Astrocyte of the spinal cord (primary cell): Measurements from ENCODE around the gene CDC25A.

Source experiments
- DNase-seq: peaks from one replicate; pipeline ENCODE4 v3.0.0; 2011; ENCODE audit warnings: low read depth, low spot score
- H3K4me3 ChIP-seq: 2 replicates; pipeline ENCODE4 v1.5.1; 2011; ENCODE audit warnings: low read depth, mild to moderate bottlenecking, low read length, moderate library complexity
- in situ Hi-C: cut with HindIII; loops from 2 replicates; pipeline ENCODE4 v1.10.0; 2017; ENCODE audit warnings: low sequenced_read_pairs
- TF ChIP-seq, protein P1 (sequence below): IDR thresholded peaks from 2 replicates; pipeline ENCODE4 v1.5.1; 2012; ENCODE audit warnings: low read depth, mild to moderate bottlenecking, low read length, inconsistent platforms

Gene CDC25A

DNA sequence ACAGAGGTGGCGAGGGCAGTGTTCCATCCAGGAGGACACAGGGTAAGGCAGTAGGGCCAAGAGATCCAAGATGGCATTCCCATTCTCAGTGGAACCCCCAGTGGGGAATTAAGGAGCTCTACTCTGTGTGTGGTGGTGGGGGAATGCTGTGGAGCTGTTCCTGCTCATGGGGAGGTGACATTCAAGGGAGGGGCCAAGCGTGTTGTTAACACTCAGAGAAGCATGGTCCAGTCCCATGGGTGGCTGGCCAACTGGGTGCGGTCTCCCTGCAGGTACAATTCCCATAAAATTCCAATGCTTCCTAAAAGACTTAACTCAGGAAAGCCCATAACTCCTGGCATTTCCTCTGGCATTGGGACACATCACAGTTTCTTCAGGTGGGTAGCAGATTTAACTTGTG lies 37.4 kb upstream of the CDC25A start:
- H3K4me3 ChIP-seq, result no peak overlapping the region
- TF ChIP-seq, protein P1, sequence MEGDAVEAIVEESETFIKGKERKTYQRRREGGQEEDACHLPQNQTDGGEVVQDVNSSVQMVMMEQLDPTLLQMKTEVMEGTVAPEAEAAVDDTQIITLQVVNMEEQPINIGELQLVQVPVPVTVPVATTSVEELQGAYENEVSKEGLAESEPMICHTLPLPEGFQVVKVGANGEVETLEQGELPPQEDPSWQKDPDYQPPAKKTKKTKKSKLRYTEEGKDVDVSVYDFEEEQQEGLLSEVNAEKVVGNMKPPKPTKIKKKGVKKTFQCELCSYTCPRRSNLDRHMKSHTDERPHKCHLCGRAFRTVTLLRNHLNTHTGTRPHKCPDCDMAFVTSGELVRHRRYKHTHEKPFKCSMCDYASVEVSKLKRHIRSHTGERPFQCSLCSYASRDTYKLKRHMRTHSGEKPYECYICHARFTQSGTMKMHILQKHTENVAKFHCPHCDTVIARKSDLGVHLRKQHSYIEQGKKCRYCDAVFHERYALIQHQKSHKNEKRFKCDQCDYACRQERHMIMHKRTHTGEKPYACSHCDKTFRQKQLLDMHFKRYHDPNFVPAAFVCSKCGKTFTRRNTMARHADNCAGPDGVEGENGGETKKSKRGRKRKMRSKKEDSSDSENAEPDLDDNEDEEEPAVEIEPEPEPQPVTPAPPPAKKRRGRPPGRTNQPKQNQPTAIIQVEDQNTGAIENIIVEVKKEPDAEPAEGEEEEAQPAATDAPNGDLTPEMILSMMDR, result no peak
- no peak for DNase-seq
- in situ Hi-C loops, result no loop called here

DNA sequence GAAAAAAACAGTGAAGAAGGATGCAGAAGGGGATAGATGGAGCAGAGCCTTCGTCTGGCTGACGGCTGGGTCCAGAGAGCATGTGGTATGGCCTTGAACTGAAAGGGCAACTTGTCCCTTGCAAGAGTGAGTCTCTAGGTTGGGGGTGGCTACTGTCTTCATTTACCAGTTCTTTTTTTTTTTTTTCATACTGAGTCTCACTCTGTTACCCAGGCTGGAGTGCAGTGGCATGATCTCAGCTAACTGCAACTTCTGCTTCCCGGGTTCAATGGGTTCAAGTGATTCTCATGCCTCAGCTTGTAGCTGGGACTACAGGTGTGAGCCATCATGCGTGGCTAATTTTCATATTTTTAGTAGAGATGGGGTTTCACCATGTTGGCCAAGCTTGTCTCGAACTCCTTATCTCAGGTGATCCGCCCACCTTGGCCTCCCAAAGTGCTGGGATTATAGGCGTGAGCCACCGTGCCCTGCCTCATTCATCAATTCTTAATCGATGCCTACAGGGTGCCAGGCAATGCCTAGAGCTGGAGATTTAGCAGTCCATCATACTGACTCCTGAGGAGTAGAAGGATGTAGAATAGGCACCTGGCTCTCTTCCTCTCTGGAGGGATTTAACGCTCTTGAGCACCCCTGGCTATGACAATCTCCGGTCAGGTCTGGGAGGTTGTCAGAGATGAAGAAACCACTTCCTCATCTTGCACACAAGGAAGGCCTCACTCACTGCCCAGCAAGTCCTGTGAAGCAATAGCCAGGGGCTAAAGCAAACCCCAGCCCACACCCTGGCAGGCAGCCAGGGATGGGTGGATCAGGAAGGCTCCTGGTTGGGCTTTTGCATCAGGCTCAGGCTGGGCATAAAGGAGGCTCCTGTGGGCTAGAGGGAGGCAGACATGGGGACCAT lies 34.6 kb upstream of the CDC25A start, which contains the start of gene CAMP:
CAMP (plus strand) TSS at position 880 of the 898 bp plus-strand sequence; CDS start at position 897, 17 bp downstream.
- TF ChIP-seq, protein P1, result no peak
- no peak within 1 kb of the TSS for H3K4me3 ChIP-seq
- in situ Hi-C loops, result no loop called here
- DNase-seq, result peak; percentile 10

DNA sequence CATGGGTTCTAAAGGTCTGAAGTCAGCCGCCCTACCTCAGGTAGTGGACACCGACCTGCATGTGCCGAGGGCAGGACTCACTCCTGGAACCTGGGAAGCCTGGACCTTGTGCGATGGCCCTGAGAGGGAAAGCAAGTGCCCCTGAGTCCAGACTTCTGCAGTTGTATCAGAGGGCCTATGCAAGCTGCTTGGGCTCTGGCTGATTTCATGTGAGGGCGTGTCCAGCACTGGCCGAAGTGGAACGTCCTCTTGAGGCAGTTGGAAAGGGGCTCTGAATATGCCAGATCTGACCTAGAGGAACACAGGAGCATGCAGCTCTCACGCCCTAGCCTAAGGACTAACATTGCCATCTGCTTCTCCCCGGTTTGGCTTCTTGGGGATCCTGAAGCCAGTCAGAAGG lies 32.5 kb upstream of the CDC25A start:
- DNase-seq, result no peak
- H3K4me3 ChIP-seq, result no peak overlapping the region
- in situ Hi-C loops, result no loop called here
- TF ChIP-seq, protein P1, result no peak

DNA sequence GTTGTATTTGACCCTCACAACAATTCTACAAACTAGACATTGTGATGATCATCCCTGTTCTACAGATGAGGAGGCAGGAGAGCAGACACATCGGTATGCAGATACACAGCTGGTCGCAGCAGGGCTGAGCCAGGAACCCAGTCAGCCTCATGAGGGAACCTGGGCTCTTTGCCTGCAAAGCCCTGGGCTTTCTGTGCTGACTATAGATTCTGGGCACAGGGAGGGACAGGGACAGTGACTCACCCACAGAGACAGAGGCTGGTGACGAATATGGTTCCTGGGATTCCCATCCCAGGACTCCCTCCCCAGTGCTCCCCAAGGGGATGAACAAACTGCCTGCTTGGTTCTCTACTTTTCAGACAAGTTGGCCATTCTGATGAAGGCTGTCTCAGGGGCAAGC lies 31.3 kb upstream of the CDC25A start:
- no peak for DNase-seq
- TF ChIP-seq, protein P1, result no peak

DNA sequence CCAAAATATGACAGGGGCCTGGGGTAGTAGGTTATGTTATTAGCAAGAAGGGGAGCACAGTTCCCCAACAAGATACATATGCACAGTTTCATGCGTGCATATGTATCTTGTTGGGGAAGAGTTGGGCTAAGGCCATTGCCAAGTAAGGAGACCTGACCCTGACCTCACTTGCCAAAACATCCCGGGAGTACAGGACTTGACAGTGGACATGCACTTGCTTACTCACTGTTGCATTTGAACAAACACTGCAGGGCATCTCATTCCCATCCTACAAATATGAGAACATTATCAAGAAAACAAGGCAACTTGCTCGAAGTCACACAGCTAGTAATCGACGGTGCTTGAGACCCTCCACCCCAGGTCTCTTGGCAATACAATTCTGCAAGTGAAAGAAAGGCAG lies 30.3 kb upstream of the CDC25A start:
- no peak overlapping the region for H3K4me3 ChIP-seq
- TF ChIP-seq, protein P1, result no peak

More for the DNA sequence above, 31.3 kb upstream of the CDC25A start:
- no peak overlapping the region for H3K4me3 ChIP-seq
- in situ Hi-C loops, result no loop called here

DNA sequence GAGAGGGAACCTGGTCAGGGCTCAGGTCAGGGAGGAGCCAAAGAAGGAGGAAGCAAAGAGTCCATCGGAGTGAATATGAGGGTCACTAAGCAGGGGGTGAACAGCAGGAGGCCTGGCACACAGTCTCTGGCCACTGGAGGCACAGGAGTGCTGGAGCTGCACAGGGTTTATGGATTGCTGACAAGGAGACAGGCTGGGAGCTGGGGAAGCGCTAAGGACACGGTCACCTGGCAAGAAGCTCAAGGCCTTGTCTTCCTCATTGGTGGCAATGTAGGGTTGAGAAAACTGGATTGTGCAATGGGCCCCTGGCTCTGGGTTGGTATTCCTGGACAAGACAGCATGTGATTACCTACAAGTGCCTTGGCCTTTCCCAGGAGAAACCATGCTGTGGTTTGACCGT lies 29.2 kb upstream of the CDC25A start:
- in situ Hi-C loops, result no loop called here
- no peak overlapping the region for H3K4me3 ChIP-seq
- TF ChIP-seq, protein P1, result no peak
- DNase-seq, result no peak

More for the DNA sequence above, 30.3 kb upstream of the CDC25A start:
- in situ Hi-C loops, result no loop called here
- DNase-seq, result no peak
